Liver (tissue), 9 donors: ENCODE data around the gene XRCC1. TPM values are rescaled to one million over a fixed set of nuclear protein-coding genes. Genes with fewer than 3 reads are reported as not detected.

ENCODE experiments used
- DNase-seq: peaks from one replicate; pipeline ENCODE4 v3.0.0-alpha.2; 2017; ENCODE audit warnings: low spot score
- H3K27ac ChIP-seq, 2 donors: one replicate each; pipeline ENCODE4 v1.7.0; 2013; ENCODE audit warnings: inconsistent platforms in 2 of 2, low read length in 2 of 2, control low read depth in 1 of 2, low read depth in 1 of 2, mild to moderate bottlenecking in 1 of 2
- H3K27me3 ChIP-seq, 4 donors: one replicate each; pipeline versions ENCODE4 v1.6.1 to v1.7.0; 2013; ENCODE audit warnings: low read length in 3 of 4, inconsistent platforms in 1 of 4, mild to moderate bottlenecking in 1 of 4, moderate library complexity in 1 of 4; ENCODE audit not compliant: control insufficient read depth in 4 of 4, insufficient read depth in 4 of 4
- H3K36me3 ChIP-seq, 4 donors: one replicate each; pipeline versions ENCODE4 v1.6.1 to v1.7.0; 2013; ENCODE audit warnings: low read length in 3 of 4, mild to moderate bottlenecking in 3 of 4, low read depth in 1 of 4, moderate library complexity in 1 of 4; ENCODE audit not compliant: control insufficient read depth in 4 of 4, insufficient read depth in 3 of 4
- H3K4me1 ChIP-seq, 4 donors: one replicate each; pipeline versions ENCODE4 v1.6.1 to v1.7.0; 2013; ENCODE audit warnings: low read length in 3 of 4, mild to moderate bottlenecking in 3 of 4, moderate library complexity in 1 of 4; ENCODE audit not compliant: control insufficient read depth in 4 of 4, insufficient read depth in 4 of 4
- H3K4me3 ChIP-seq, 3 donors: one replicate each; pipeline versions ENCODE4 v1.6.1 to v1.7.0; 2013; ENCODE audit warnings: low read length in 3 of 3, control low read depth in 1 of 3, low read depth in 1 of 3, mild to moderate bottlenecking in 1 of 3
- H3K9ac ChIP-seq, 2 donors: one replicate each; pipeline ENCODE4 v1.7.0; 2013; ENCODE audit warnings: low read length in 2 of 2, mild to moderate bottlenecking in 2 of 2, moderate library complexity in 2 of 2, control low read depth in 1 of 2, low read depth in 1 of 2
- H3K9me3 ChIP-seq, 4 donors: one replicate each; pipeline versions ENCODE4 v1.6.1 to v1.7.0; 2013; ENCODE audit warnings: low read length in 3 of 4; ENCODE audit not compliant: control insufficient read depth in 4 of 4
- ATF3 ChIP-seq: IDR thresholded peaks from 2 replicates; pipeline ENCODE4 v1.6.1; 2016; ENCODE audit warnings: antibody characterized with exemption
- EGR1 ChIP-seq, 2 donors: IDR thresholded peaks; 2 replicates each; pipeline ENCODE4 v1.6.1; 2016 to 2018; ENCODE audit warnings: antibody characterized with exemption in 2 of 2, low read depth in 2 of 2
- FOXA1 ChIP-seq: IDR thresholded peaks from 2 replicates; pipeline ENCODE4 v1.6.1; 2016; ENCODE audit warnings: antibody characterized with exemption
- FOXA2 ChIP-seq: IDR thresholded peaks from 2 replicates; pipeline ENCODE4 v1.6.1; 2016; ENCODE audit warnings: antibody characterized with exemption
- GABPA ChIP-seq, 2 donors: IDR thresholded peaks in 1 of 2; conservative IDR thresholded peaks in 1 of 2; 2 replicates each; pipeline ENCODE4 v1.6.1; 2016; ENCODE audit warnings: antibody characterized with exemption in 2 of 2, mild to moderate bottlenecking in 1 of 2, moderate library complexity in 1 of 2
- HNF4A ChIP-seq, 2 donors: conservative IDR thresholded peaks; 2 replicates each; pipeline ENCODE4 v1.6.1; 2016; ENCODE audit warnings: antibody characterized with exemption in 2 of 2, mild to moderate bottlenecking in 2 of 2
- HNF4G ChIP-seq: IDR thresholded peaks from 2 replicates; pipeline ENCODE4 v1.6.1; 2016; ENCODE audit warnings: antibody characterized with exemption
- JUND ChIP-seq, 2 donors: IDR thresholded peaks; 2 replicates each; pipeline ENCODE4 v1.6.1; 2016; ENCODE audit warnings: antibody characterized with exemption in 2 of 2
- NR2F2 ChIP-seq: IDR thresholded peaks from 2 replicates; pipeline ENCODE4 v1.6.1; 2016; ENCODE audit warnings: antibody characterized with exemption
- RAD21 ChIP-seq, 2 donors: IDR thresholded peaks; 2 replicates each; pipeline ENCODE4 v1.6.1; 2016; ENCODE audit warnings: antibody characterized with exemption in 2 of 2, mild to moderate bottlenecking in 2 of 2
- RXRA ChIP-seq, 2 donors: IDR thresholded peaks; 2 replicates each; pipeline ENCODE4 v1.6.1; 2017 to 2018; ENCODE audit warnings: antibody characterized with exemption in 2 of 2, mild to moderate bottlenecking in 1 of 2
- SP1 ChIP-seq: IDR thresholded peaks from 2 replicates; pipeline ENCODE4 v1.6.1; 2018; ENCODE audit warnings: antibody characterized with exemption, mild to moderate bottlenecking
- TAF1 ChIP-seq: conservative IDR thresholded peaks from 2 replicates; pipeline ENCODE4 v1.6.1; 2016; ENCODE audit warnings: antibody characterized with exemption, mild to moderate bottlenecking
- YY1 ChIP-seq: IDR thresholded peaks from 2 replicates; pipeline ENCODE4 v1.6.1; 2016; ENCODE audit warnings: antibody characterized with exemption, mild to moderate bottlenecking
- WGBS: extraction: QIAGEN DNeasy Blood & Tissue Kit; methylation state at CpG from one replicate; pipeline ENCODE4 v1.1.7; 2013; 5-methylcytosine and 5-hydroxymethylcytosine counted together
- polyA plus RNA-seq, 2 donors: library from polyadenylated mRNA; stranded (reverse) in 1 of 2; unstranded in 1 of 2; fragments of 200-250 nt in 1 of 2; fragments of >200 nt in 1 of 2; fragmentation: Nextera tagmentation in 1 of 2; extraction: Ambion mirVana in 1 of 2; gene quantifications; one replicate each; pipeline versions ENCODE4 v1.2.1 to v1.2.3, GENCODE V29; 2013 to 2015
- total RNA-seq, 2 donors: library from RNA; depleted of rRNA; stranded (reverse); fragments of >200 nt; gene quantifications; one replicate each; pipeline ENCODE4 v1.2.3, GENCODE V29; 2014
- TF ChIP-seq, protein P1 (sequence below): IDR thresholded peaks from 2 replicates; pipeline ENCODE4 v1.6.1; 2016; ENCODE audit warnings: antibody characterized with exemption
- TF ChIP-seq, protein P2 (sequence below): IDR thresholded peaks from 2 replicates; pipeline ENCODE4 v1.6.1; 2016; ENCODE audit warnings: antibody characterized with exemption
- TF ChIP-seq, protein P3 (sequence below): IDR thresholded peaks from 2 replicates; pipeline ENCODE4 v1.6.1; 2016; ENCODE audit warnings: antibody characterized with exemption, mild to moderate bottlenecking
- TF ChIP-seq, protein P4 (sequence below): fragments of 150-350 bp; IDR thresholded peaks from 2 replicates; pipeline ENCODE4 v1.5.1; 2017; ENCODE audit warnings: improper control_type of control experiment, low read depth, low read length; ENCODE audit not compliant: missing input control
- donor health status: healthy.
- donor health status: healthy.
- donor health status: healthy.
- donor health status: healthy.
- donor health status: healthy.

XRCC1 gene
- total and polyA plus RNA-seq, 4 donors, result 3.6 to 9.8 (median 4.9) TPM

GRCh38 chr19:43589277-43589676 lies 13.9 kb upstream of the XRCC1 start:
- Histone ChIP-seq H3K4me3 (no peak overlapping the region), H3K36me3 (peaks cover 4 to 28% (median 7%) of the 10 kb centered on the region in 4 donors)
- TF ChIP-seq SP1, result no peak
- TF ChIP-seq FOXA1, result no peak
- TF ChIP-seq, protein P1, sequence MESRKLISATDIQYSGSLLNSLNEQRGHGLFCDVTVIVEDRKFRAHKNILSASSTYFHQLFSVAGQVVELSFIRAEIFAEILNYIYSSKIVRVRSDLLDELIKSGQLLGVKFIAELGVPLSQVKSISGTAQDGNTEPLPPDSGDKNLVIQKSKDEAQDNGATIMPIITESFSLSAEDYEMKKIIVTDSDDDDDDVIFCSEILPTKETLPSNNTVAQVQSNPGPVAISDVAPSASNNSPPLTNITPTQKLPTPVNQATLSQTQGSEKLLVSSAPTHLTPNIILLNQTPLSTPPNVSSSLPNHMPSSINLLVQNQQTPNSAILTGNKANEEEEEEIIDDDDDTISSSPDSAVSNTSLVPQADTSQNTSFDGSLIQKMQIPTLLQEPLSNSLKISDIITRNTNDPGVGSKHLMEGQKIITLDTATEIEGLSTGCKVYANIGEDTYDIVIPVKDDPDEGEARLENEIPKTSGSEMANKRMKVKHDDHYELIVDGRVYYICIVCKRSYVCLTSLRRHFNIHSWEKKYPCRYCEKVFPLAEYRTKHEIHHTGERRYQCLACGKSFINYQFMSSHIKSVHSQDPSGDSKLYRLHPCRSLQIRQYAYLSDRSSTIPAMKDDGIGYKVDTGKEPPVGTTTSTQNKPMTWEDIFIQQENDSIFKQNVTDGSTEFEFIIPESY, result no peak
- TF ChIP-seq EGR1 (IDR thresholded peaks at IDR 0.05; ENCODE audit: low read depth in 2 of 2), result no peak
- TF ChIP-seq JUND (IDR thresholded peaks at IDR 0.05), result no peak
- TF ChIP-seq, protein P2, sequence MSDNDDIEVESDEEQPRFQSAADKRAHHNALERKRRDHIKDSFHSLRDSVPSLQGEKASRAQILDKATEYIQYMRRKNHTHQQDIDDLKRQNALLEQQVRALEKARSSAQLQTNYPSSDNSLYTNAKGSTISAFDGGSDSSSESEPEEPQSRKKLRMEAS, result no peak
- TF ChIP-seq, protein P3, sequence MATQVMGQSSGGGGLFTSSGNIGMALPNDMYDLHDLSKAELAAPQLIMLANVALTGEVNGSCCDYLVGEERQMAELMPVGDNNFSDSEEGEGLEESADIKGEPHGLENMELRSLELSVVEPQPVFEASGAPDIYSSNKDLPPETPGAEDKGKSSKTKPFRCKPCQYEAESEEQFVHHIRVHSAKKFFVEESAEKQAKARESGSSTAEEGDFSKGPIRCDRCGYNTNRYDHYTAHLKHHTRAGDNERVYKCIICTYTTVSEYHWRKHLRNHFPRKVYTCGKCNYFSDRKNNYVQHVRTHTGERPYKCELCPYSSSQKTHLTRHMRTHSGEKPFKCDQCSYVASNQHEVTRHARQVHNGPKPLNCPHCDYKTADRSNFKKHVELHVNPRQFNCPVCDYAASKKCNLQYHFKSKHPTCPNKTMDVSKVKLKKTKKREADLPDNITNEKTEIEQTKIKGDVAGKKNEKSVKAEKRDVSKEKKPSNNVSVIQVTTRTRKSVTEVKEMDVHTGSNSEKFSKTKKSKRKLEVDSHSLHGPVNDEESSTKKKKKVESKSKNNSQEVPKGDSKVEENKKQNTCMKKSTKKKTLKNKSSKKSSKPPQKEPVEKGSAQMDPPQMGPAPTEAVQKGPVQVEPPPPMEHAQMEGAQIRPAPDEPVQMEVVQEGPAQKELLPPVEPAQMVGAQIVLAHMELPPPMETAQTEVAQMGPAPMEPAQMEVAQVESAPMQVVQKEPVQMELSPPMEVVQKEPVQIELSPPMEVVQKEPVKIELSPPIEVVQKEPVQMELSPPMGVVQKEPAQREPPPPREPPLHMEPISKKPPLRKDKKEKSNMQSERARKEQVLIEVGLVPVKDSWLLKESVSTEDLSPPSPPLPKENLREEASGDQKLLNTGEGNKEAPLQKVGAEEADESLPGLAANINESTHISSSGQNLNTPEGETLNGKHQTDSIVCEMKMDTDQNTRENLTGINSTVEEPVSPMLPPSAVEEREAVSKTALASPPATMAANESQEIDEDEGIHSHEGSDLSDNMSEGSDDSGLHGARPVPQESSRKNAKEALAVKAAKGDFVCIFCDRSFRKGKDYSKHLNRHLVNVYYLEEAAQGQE, result no peak
- TF ChIP-seq RXRA (IDR thresholded peaks at IDR 0.05), result no peak
- no peak for TF ChIP-seq GABPA (IDR thresholded peaks at IDR 0.05 in 1 of 2, conservative IDR thresholded peaks at IDR 0.05 in 1 of 2)
- TF ChIP-seq NR2F2, result no peak
- TF ChIP-seq ATF3, result no peak
- no peak for TF ChIP-seq HNF4G
- no peak for TF ChIP-seq HNF4A (conservative IDR thresholded peaks at IDR 0.05)
- no peak for TF ChIP-seq FOXA2
- no peak for TF ChIP-seq YY1
- no peak for TF ChIP-seq RAD21 (IDR thresholded peaks at IDR 0.05)
- TF ChIP-seq TAF1, result no peak
- TF ChIP-seq, protein P4, sequence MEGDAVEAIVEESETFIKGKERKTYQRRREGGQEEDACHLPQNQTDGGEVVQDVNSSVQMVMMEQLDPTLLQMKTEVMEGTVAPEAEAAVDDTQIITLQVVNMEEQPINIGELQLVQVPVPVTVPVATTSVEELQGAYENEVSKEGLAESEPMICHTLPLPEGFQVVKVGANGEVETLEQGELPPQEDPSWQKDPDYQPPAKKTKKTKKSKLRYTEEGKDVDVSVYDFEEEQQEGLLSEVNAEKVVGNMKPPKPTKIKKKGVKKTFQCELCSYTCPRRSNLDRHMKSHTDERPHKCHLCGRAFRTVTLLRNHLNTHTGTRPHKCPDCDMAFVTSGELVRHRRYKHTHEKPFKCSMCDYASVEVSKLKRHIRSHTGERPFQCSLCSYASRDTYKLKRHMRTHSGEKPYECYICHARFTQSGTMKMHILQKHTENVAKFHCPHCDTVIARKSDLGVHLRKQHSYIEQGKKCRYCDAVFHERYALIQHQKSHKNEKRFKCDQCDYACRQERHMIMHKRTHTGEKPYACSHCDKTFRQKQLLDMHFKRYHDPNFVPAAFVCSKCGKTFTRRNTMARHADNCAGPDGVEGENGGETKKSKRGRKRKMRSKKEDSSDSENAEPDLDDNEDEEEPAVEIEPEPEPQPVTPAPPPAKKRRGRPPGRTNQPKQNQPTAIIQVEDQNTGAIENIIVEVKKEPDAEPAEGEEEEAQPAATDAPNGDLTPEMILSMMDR, result no peak

More at GRCh38 chr19:43589277-43589676, 13.9 kb upstream of the XRCC1 start:
- peaks cover 3 to 16% (median 12%) of the 10 kb centered on the region in 4 donors for H3K4me1 ChIP-seq
- 90% methylated on average over 5 of the region's 5 CpGs for WGBS
- no peak overlapping the region for H3K27ac ChIP-seq
- no peak overlapping the region for H3K9ac ChIP-seq
- no peaks in the 10 kb centered on the region for H3K27me3 ChIP-seq
- H3K9me3 ChIP-seq, result no peaks in the 10 kb centered on the region
- no peak for DNase-seq
